RPMI8226 (cell line): ENCODE results near the gene CES2.
"Not testable (repeated sequence)": the region's sequence is repeated elsewhere in the genome, so short reads cannot be mapped to it uniquely, and the experiment has no call there.

Experiments
- DNase-seq: peaks from one replicate; pipeline ENCODE4 v3.0.0-alpha.2; 2015

CES2 gene

DNA sequence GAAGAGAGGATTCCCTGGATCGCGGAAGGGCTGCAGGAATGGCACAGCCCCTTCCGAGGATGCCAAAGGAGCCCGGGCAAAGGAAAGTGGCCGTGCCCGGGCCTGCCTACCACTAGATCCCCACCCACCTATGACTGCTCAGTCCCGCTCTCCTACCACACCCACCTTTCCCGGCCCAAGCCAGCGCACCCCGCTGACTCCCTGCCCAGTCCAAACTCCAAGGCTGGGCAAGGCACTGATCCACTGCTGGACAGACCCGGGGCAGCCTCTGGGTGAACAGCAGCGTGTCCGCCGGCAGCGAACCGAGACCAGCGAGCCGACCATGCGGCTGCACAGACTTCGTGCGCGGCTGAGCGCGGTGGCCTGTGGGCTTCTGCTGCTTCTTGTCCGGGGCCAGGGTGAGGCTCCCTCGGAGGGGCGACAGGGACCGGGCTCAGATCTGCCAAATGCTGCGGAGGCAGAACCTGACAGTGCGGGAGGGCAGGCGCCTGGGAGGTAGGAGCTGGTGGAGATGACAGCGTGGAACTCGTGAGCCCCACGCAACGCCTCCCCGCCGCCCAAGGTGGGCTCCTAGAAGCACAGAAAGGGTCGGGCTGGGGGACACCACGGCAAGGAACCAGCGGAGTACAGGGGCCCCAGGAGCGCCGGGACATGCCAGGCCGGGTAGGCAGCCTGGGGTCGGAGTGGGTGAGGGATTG lies at the start of gene CES2:
CES2 (plus strand) TSS at position 203 of the 698 bp plus-strand sequence; CDS start at position 323, 120 bp downstream.
- no peak for DNase-seq

DNA sequence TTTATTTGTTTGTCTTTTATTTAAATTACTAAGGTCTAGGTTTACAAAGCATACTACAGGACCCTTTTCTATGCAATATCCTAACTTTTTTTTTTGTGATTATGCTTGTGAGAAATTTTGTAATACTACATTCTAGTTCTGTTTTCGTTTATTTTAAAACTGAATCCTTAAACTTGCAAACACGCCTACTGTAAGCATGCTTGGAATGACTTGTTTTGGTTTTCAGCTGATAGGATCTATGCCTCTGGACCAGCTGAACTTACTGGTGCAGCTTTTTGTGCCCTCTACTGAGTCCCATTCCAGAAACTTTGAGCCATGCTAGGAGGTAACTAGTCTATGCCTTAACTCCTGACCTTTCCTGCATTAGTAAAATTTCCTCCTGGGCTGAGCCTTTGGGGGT lies 49.0 kb upstream of the CES2 start:
- DNase-seq, result no peak

- DNase-seq, result no peak
These were observed 48.4 kb upstream of the CES2 start for GRCh38 chr16:66886914-66887313.

DNA sequence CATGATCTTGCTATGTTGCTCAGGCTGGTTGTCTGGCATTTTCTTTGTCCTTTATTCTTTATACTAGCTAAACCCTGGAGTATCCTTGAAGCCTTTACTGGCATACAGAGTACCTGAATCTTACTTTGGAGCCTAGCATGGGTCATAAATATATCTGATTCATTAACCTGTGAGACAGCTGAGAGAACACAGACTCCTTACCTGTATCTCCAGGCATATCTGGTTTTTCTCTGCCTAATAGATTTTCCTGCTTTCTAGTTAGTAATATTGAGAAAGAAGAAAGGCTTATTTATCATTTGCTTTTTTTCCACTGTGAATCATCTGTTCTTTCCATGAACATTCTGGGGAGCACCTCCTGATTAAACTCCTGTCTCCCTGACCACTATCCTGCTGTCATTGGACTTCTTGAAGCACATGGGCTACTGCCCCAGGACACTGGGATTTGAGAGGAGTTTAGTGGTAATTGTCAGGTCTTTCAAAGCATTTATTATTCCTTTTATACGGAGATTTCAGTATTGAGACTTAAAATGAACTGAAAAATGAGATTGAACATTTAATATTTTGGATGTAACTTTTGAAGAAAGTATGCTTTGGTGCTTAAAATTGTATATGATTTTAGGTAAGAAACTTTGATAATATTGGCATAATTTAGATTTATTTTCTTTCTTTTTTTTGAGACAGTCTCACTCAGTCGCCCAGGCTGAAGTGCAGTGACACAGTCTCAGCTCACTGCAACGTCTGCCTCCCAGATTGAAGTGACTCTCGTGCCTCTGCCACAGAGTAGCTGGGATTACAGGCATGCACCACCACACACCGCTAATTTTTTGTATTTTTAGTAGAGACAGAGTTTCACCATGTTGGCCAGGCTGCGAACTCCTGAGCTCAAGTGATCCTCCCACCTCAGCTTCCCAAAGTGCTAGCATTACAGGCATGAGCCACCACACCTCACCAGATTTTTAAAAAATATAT lies 46.4 kb upstream of the CES2 start:
- no peak for DNase-seq

DNA sequence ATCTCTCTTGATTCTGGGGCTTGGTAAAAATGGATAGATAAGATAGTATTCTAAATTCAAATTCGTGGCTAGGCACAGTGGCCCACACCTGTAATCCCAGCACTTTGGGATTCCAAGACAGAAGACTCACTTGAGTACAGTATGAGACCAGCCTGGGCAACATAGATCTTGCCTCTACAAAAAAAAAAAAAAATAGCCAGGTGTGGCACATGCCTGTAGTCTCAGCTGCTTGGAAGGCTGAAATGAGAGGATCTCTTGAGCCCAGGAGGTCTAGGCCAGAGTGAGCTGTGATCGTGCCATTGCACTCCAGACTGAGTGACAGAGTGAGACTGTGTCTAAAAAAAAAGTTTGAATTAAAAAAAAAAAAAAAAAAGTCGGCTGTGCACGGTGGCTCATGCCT lies 45.7 kb upstream of the CES2 start:
- DNase-seq, result no peak

DNA sequence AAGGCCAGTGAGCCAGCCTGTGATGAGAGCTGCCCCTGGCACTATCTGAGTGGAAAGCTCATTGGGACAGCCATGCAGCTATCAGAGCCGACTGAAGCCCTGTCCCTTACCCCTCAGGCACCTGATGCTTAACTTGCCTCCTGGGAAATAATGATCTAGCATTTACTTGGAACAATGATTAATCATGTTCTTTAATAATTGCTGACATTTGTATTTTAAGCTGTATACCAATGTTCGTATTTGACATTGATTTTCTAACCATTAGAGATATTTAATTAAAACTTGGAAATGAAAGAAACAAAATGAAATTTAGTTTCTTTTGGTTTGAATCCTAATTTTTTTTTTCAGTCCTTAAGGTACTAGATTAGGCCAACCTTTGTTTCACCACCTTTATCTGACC lies 44.5 kb upstream of the CES2 start:
- DNase-seq, result no peak

DNA sequence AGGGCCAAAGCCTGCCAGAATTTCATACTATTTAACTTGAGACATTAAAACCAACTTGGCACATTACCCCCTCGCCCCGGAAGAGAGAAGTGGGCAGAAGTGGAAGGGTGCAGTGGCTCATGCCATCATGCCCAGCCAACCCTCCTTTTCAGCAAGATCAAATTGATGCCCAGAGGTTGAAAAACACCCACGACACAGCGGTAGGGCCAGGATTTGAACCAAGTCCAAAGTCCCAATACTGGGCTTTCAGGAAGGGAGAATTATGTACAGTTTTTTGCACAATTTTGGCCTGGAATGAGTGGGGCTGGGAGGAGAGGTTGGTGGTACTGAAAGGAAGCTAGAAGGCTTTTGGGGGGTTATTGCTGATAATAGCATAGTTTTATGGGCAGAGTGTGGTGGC lies 44.0 kb upstream of the CES2 start:
- DNase-seq, result no peak

GRCh38 chr16:66891797-66892196 lies 43.5 kb upstream of the CES2 start:
- no peak for DNase-seq

- no peak for DNase-seq
These were observed 41.3 kb upstream of the CES2 start for GRCh38 chr16:66894055-66894454.

DNA sequence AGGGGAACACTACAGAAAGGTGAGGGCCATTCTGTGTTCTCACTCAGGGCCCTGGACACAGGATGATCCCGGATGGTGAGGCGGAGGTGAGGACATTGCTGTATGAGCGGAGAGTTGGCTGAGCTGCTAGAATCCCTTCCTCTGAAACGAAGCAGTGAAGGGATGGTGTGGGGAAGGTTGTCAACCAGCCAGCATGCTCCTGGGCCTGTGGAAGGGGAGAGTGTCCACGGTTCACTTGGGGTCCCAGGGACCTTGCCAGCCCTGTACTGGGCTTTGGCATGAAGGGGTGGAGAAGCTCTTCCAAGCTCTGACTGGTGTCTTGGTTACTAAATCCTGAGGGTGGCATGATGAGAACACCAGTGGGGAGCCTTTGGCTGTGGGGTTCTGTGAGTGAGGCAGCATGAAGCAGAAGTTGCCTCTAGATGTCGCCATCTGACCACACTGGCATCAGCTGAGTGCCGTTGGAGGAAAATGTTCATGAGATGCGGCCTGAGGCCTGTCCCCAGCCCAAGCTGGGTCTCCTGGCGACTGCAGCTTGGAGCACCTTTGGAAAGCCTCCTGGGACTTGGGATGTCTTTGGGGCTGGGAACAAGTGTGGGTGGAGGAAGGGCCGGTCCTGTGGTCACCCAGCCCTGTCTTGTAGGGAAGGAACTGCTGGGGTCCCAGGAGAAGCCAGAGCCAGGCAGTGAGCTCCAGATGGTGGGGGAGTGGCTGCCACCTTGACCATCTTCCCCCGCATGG lies 40.2 kb upstream of the CES2 start:
- DNase-seq, result peak; percentile 81

DNA sequence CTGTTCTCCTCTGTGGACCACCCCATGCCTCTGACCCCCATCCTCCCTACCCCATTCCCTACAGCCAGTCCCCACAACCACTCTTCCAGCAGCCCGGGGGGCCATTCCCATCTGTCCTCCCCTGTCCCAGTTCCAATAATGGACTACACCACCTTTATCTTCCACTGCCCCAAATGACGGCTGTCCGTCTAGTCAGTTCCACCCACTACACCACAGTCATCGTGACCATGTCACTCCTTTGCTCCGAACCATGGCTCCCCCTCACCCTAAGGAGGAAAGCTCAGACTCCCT lies 39.7 kb upstream of the CES2 start:
- DNase-seq, result no peak

DNA sequence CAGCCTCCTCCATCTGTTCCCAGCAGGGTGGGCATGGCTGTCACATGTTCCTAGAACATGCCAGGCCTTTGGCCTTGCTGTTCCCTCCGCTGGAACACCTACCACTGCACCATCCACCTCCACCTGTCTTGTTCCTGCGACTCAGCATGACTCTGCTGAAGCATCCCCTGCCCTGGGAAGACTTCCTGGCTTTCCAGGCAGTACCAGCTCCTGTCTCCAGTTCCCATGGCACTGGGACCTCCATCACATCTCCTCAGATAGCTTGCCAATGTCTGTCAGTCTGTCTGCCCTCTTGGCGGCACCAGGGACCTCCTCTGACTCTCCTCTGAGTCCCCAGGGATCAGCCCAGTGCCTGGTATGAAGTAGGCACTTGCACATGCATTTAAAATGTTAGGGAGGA lies 39.3 kb upstream of the CES2 start:
- DNase-seq, result no peak

DNA sequence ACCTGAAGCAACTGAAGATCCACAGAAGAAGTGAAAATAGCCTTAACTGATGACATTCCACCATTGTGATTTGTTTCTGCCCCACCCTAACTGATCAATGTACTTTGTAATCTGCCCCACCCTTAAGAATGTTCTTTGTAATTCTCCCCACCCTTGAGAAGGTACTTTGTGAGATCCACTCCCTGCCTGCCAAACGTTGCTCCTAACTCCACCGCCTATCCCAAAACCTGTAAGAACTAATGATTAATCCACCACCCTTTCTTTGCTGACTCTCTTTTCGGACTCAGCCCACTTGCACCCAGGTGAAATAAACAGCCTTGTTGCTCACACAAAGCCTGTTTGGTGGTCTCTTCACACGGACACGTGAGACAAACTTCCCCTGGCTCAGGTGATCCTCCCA lies 38.6 kb upstream of the CES2 start:
- DNase-seq, result not testable (repeated sequence)

GRCh38 chr16:66898207-66898606 lies 37.1 kb upstream of the CES2 start:
- DNase-seq, result no peak

- DNase-seq, result no peak
These were observed 36.4 kb upstream of the CES2 start for GRCh38 chr16:66898933-66899309.

DNA sequence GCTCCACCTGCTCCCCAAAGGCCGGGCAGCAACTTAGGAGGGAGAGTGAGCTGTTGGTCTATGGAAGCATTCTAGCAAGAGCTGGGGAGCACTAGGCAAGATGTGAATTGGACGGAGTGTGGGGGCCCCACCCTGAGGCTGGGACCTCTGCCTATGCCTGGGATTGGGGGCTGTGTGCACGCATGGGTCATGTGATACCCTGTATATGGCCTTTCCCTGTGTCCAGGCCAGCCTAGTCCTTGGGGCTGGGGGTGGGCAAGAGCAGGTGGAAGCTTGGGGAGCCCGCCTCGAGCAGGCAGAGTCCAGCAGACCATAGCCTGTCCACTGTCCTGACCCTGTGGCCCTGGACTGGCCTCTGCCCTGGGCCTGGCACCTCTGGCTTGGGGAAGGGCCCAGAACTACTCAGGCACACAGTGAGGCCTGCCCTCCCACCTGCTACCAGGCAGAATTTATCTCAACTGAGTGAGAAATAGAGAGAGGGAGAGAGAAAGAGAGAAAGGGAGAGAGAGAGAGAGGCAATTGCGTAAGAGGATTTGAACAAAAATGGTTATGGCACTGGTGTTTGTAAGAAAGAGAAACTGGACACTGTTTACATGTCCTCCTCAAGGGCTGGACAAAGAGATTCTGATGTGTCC lies 35.9 kb upstream of the CES2 start:
- DNase-seq, result no peak

DNA sequence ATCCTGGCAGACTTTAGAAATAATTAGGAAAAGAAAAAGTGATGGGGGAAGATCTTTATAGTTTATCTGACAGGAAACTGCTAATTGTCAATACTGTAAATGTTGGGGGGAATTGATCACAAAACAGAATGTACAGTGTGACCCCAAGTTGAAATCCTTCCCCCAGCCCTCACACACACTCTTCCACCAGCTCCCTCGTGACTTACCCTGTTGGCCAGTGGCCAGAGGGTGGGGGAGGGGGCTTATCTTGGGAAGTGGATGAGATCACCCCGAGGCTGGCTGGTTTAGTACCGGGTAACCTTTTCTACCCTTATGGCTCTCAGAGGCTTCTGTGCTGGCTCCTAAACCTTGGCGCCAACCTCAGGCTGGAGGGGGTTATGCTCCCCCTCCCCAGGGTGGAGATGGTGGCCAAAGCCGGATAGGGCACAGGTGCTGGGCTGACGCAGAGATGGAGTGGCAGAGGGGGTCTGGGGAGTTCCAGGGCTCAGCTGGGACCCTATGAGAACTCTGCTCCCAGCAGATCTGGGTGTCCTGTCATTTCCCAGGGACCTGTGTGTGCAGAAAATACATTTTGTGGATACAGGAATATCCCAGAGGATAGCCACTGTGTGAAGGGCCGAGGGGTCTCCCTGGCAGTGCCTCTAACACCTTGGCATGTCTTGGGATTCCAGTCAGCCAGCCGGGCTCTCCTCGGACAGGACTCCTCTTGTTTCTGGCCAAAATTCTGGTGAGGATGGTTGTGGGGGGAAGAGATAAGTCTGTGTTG lies 35.2 kb upstream of the CES2 start:
- DNase-seq, result peak; percentile 63

- no peak for DNase-seq
These were observed 34.4 kb upstream of the CES2 start for GRCh38 chr16:66900721-66901441.

GRCh38 chr16:66901626-66902025 lies 33.7 kb upstream of the CES2 start:
- no peak for DNase-seq

DNA sequence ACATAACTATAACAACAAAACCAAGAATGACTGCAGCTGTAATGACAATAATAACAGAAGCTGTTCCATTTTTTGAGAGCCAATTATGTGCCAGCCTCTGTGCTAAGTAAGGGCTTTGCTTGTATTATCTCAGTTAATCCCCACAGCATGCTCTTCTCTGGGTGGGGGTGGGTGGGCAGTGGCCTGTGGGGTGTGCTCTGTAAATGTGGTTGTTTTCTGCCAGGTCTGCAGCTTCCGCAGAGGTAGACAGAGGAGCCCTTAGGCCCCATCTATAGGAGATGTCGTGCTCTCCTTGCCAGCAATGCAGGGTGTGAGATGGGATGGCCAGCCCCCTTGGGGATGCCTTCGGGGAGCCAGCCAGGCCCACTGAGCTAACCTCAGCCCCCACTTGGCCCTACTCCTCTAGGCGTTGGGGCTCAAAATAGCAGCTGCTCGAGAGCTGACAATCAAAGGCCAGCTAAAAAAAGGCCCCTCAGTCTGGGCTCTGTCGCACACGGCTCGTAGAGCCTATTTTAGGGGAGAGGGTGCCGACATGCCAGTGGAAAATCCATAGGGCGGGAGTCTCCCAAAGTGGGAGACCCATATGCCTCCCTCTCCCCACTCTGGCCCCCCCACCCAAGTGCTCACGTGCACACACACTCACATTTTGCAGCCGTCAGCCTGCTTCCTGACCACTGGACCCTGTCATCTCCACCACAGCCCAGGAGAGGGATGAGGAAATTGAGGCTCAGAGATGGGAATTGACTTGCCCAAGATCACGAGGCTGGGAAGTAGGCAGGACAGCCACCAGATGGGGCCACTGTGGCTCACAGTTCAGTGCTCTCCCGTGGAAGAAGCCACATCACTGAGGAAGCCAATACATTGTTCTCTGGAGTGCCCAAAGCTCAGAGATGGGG lies 32.4 kb upstream of the CES2 start:
- no peak for DNase-seq
